Natural killer cell (primary cell): Measurements from ENCODE around the gene ADCY9. TPM values are rescaled to one million over a fixed set of nuclear protein-coding genes. Genes with fewer than 3 reads are reported as not detected.
A peak's percentile ranks its signal among the peaks of the same experiment; 100 is the strongest.

ENCODE experiments used
- ATAC-seq, 3 donors: fragments of 150-1000 bp in 2 of 3; fragments of 200-7000 bp in 1 of 3; cut with Tn5 transposase; 1 replicate in 1 of 3; 2 replicates in 2 of 3; pipeline ENCODE4 v1.10.0; 2021; ENCODE audit warnings: mild to moderate bottlenecking in 2 of 3, moderate library complexity in 2 of 3
- DNase-seq, 2 donors: peaks; one replicate each; pipeline versions ENCODE4 v3.0.0 to v3.0.0-alpha.2; 2013 to 2021; ENCODE audit warnings: mixed read lengths in 1 of 2
- H3K27ac ChIP-seq: one replicate; pipeline ENCODE4 v1.5.1; 2013; ENCODE audit warnings: mild to moderate bottlenecking, low read length
- H3K27me3 ChIP-seq: one replicate; pipeline ENCODE4 v1.6.1; 2013; ENCODE audit warnings: low read length; ENCODE audit not compliant: control insufficient read depth, insufficient read depth
- H3K36me3 ChIP-seq: one replicate; pipeline ENCODE4 v1.6.1; 2013; ENCODE audit warnings: low read length; ENCODE audit not compliant: control insufficient read depth, insufficient read depth
- H3K4me1 ChIP-seq: one replicate; pipeline ENCODE4 v1.6.1; 2013; ENCODE audit warnings: low read length; ENCODE audit not compliant: control insufficient read depth, insufficient read depth
- H3K4me3 ChIP-seq: one replicate; pipeline ENCODE4 v1.5.1; 2013; ENCODE audit warnings: low read length
- H3K9me3 ChIP-seq: one replicate; pipeline ENCODE4 v1.6.1; 2013; ENCODE audit warnings: low read length; ENCODE audit not compliant: control insufficient read depth, insufficient read depth
- H3K27ac Mint-ChIP-seq, 2 donors: one replicate each; pipeline ENCODE4 v1.8.0; 2022; ENCODE audit warnings: mild to moderate bottlenecking in 2 of 2, mixed read lengths in 2 of 2, moderate library complexity in 1 of 2
- H3K27me3 Mint-ChIP-seq, 2 donors: one replicate each; pipeline ENCODE4 v1.8.0; 2022; ENCODE audit warnings: low read depth in 2 of 2, mixed read lengths in 2 of 2
- H3K36me3 Mint-ChIP-seq: one replicate; pipeline ENCODE4 v1.8.0; 2022; ENCODE audit warnings: mixed read lengths
- H3K4me1 Mint-ChIP-seq, 2 donors: one replicate each; pipeline ENCODE4 v1.8.0; 2022; ENCODE audit warnings: mixed read lengths in 2 of 2
- H3K4me3 Mint-ChIP-seq: one replicate; pipeline ENCODE4 v1.8.0; 2022; ENCODE audit warnings: mild to moderate bottlenecking, moderate library complexity, mixed read lengths
- H3K9me3 Mint-ChIP-seq, 2 donors: one replicate each; pipeline ENCODE4 v1.8.0; 2022; ENCODE audit warnings: mixed read lengths in 2 of 2
- CTCF ChIP-seq: fragments of 200-600 bp; IDR thresholded peaks from one replicate; pipeline ENCODE4 v1.8.0; 2022; ENCODE audit warnings: antibody characterized with exemption
- WGBS: methylation state at CpG from one replicate; pipeline ENCODE4 v1.1.7; 2013; ENCODE audit warnings: missing lambda C conversion rate; ENCODE audit not compliant: insufficient coverage; 5-methylcytosine and 5-hydroxymethylcytosine counted together
- intact Hi-C: fragments of 100-400 bp; cut with micrococcal nuclease; formaldehyde crosslinking; loops from one replicate; pipeline ENCODE4 v1.14.2; 2022
- total RNA-seq, 4 donors: library from RNA; stranded (reverse); fragments of 120-200 nt in 1 of 4; gene quantifications; one replicate each; pipeline versions ENCODE4 v1.2.3 to v1.2.4, GENCODE V29; 2013 to 2022

Gene ADCY9
- total RNA-seq, 3 donors from 2014 or later (not counting 1 experiment from before 2014, with no cell fraction given): 28.0 to 52.4 (median 38.3) TPM

- peaks cover 8% of the 10 kb centered on the region for H3K36me3 ChIP-seq
- no peak for TF ChIP-seq CTCF
- no peak overlapping the region for H3K27ac ChIP-seq
- no peaks in the 10 kb centered on the region for H3K9me3 Mint-ChIP-seq
- no peaks in the 10 kb centered on the region for H3K27me3 Mint-ChIP-seq
- no peaks in the 10 kb centered on the region for H3K27me3 ChIP-seq
- peak overlapping the region in 1 of 2 donors; percentile 62 for H3K27ac Mint-ChIP-seq
- H3K4me1 Mint-ChIP-seq: peaks cover under 1 to 5% of the 10 kb centered on the region in 2 donors
- H3K4me3 ChIP-seq: no peak overlapping the region
- no peak overlapping the region for H3K4me3 Mint-ChIP-seq
- H3K9me3 ChIP-seq: no peaks in the 10 kb centered on the region
- no peak for DNase-seq
- intact Hi-C loops: no loop called here
- H3K36me3 Mint-ChIP-seq: peaks cover 7% of the 10 kb centered on the region
- ATAC-seq: no peak
- 90% methylated on average over 8 of the region's 8 CpGs for WGBS
- peaks cover under 1% of the 10 kb centered on the region for H3K4me1 ChIP-seq
Observed at GRCh38 chr16:3968551-3968950, 147.7 kb downstream of the ADCY9 start.

GRCh38 chr16:3966681-3967080 lies 149.6 kb downstream of the ADCY9 start:
- H3K9me3 Mint-ChIP-seq: no peaks in the 10 kb centered on the region
- intact Hi-C loops: no loop called here
- H3K36me3 Mint-ChIP-seq: peaks cover 7% of the 10 kb centered on the region
- DNase-seq (no peak), ATAC-seq (no peak)
- no peaks in the 10 kb centered on the region for H3K27me3 ChIP-seq
- H3K4me1 ChIP-seq: peaks cover 14% of the 10 kb centered on the region
- H3K36me3 ChIP-seq: peaks cover 8% of the 10 kb centered on the region
- H3K9me3 ChIP-seq: no peaks in the 10 kb centered on the region
- TF ChIP-seq CTCF: no peak
- H3K27ac Mint-ChIP-seq: peak overlapping the region; percentile 54 to 98
- WGBS: 97% methylated on average over 24 of the region's 24 CpGs
- peaks cover 0 to 3% of the 10 kb centered on the region in 2 donors for H3K27me3 Mint-ChIP-seq
- H3K4me3 Mint-ChIP-seq: no peak overlapping the region
- H3K4me1 Mint-ChIP-seq: peaks cover 15 to 16% of the 10 kb centered on the region in 2 donors
- H3K4me3 ChIP-seq: no peak overlapping the region
- H3K27ac ChIP-seq: no peak overlapping the region

GRCh38 chr16:3965781-3966582 lies 150.3 kb downstream of the ADCY9 start:
- Mint-ChIP-seq H3K36me3 (peaks cover 7% of the 10 kb centered on the region), H3K4me1 (peaks cover 15 to 18% of the 10 kb centered on the region in 2 donors), H3K27ac (peak overlapping the region; percentile 54 to 98), H3K27me3 (peaks cover 0 to 3% of the 10 kb centered on the region in 2 donors), H3K9me3 (no peaks in the 10 kb centered on the region), H3K4me3 (no peak overlapping the region)
- peaks cover 18% of the 10 kb centered on the region for H3K4me1 ChIP-seq
- H3K9me3 ChIP-seq: no peaks in the 10 kb centered on the region
- ATAC-seq: no peak
- WGBS: 98% methylated on average over 50 of the region's 50 CpGs
- no peak for DNase-seq
- no peaks in the 10 kb centered on the region for H3K27me3 ChIP-seq
- no peak overlapping the region for H3K4me3 ChIP-seq
- peaks cover 8% of the 10 kb centered on the region for H3K36me3 ChIP-seq
- intact Hi-C loops: no loop called here
- no peak overlapping the region for H3K27ac ChIP-seq
- no peak for TF ChIP-seq CTCF
